MM.1S (cell line): Measurements from ENCODE around the gene HPS6.

Experiments used
- DNase-seq: peaks from one replicate; pipeline ENCODE4 v3.0.0-alpha.2; 2015
- H2AFZ ChIP-seq: fragments of 300-600 bp; sonication (generic); 2 replicates; pipeline ENCODE4 v1.6.0; 2016; ENCODE audit warnings: antibody characterized with exemption, low read length
- H3F3A ChIP-seq: fragments of 300-600 bp; sonication (generic); 2 replicates; pipeline ENCODE4 v1.6.1; 2016; ENCODE audit warnings: mild to moderate bottlenecking, antibody characterized with exemption, low read length, moderate library complexity, mixed read lengths; ENCODE audit not compliant: insufficient read depth
- H3K27ac ChIP-seq: fragments of 300-600 bp; sonication (generic); 2 replicates; pipeline ENCODE4 v1.5.1; 2016; ENCODE audit warnings: mild to moderate bottlenecking, low read length
- H3K27me3 ChIP-seq: fragments of 300-600 bp; sonication (generic); replicated peaks from 2 replicates; pipeline ENCODE4 v1.6.0; 2016; ENCODE audit warnings: low read length; ENCODE audit not compliant: insufficient read depth
- H3K36me3 ChIP-seq: fragments of 300-600 bp; sonication (generic); replicated peaks from 2 replicates; pipeline ENCODE4 v1.6.1; 2016; ENCODE audit warnings: mild to moderate bottlenecking, low read length, mixed read lengths; ENCODE audit not compliant: insufficient read depth
- H3K4me1 ChIP-seq: fragments of 300-600 bp; sonication (generic); 2 replicates; pipeline ENCODE4 v1.6.1; 2016; ENCODE audit warnings: low read length, mixed read lengths
- H3K4me2 ChIP-seq: fragments of 300-600 bp; sonication (generic); 2 replicates; pipeline ENCODE4 v1.6.0; 2016; ENCODE audit warnings: low read depth, low read length
- H3K4me3 ChIP-seq: fragments of 300-600 bp; sonication (generic); 2 replicates; pipeline ENCODE4 v1.5.1; 2016; ENCODE audit warnings: low read length, mixed read lengths
- H3K79me2 ChIP-seq: fragments of 300-600 bp; sonication (generic); 2 replicates; pipeline ENCODE4 v1.6.1; 2016; ENCODE audit warnings: mixed run types, low read length, mixed read lengths
- H3K9ac ChIP-seq: fragments of 300-600 bp; sonication (generic); 2 replicates; pipeline ENCODE4 v1.6.1; 2016; ENCODE audit warnings: low read length, mixed read lengths
- H3K9me2 ChIP-seq: fragments of 300-600 bp; sonication (generic); replicated peaks from 2 replicates; pipeline ENCODE4 v1.6.1; 2016; ENCODE audit warnings: mild to moderate bottlenecking, low read length, mixed read lengths; ENCODE audit not compliant: insufficient read depth
- H3K9me3 ChIP-seq: fragments of 300-600 bp; sonication (generic); replicated peaks from 2 replicates; pipeline ENCODE4 v1.6.1; 2016; ENCODE audit warnings: mild to moderate bottlenecking, low read length, mixed read lengths; ENCODE audit not compliant: insufficient read depth
- H4K20me1 ChIP-seq: fragments of 300-600 bp; sonication (generic); 2 replicates; pipeline ENCODE4 v1.6.1; 2016; ENCODE audit warnings: mild to moderate bottlenecking, low read length, moderate library complexity, mixed read lengths; ENCODE audit not compliant: insufficient read depth
- EZH2 ChIP-seq: fragments of 300-600 bp; sonication (generic); optimal IDR thresholded peaks from 2 replicates; pipeline ENCODE3; 2017; ENCODE audit warnings: low read depth, mild to moderate bottlenecking, antibody characterized with exemption, low read length, mixed read lengths
- EZH2phosphoT487 ChIP-seq: fragments of 300-600 bp; sonication (generic); IDR thresholded peaks from 2 replicates; pipeline ENCODE4 v1.6.1; 2018; ENCODE audit warnings: antibody characterized with exemption, low read length
- TF ChIP-seq, protein P1 (sequence below): fragments of 300-600 bp; sonication (generic); IDR thresholded peaks from 2 replicates; pipeline ENCODE4 v1.5.1; 2016; ENCODE audit warnings: antibody characterized with exemption, low read length, mixed read lengths

The HPS6 gene

DNA sequence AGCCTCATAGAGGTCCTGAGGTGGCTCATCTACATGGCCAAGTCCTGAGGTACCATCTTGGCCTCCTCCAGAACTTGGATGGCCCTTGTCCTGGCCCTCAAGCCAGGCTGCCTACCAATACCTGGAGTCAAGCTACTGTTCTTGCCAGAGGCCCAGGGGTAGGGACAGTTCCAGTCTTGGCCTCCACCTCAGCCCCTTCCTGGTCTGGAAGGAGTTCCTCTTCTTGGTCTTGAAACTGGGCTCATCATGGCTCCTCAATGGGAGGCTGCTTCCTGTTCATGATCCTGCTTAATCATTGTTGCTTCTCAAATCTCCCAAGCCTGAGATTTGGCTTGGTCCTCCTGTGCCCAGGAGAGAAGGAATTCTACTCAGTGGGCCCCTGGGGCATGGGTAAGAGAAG is 3.9 kb downstream of the HPS6 start:
- Histone ChIP-seq H3K9ac (no peak overlapping the region), H3K9me2 (no peaks in the 10 kb centered on the region), H3K4me2 (no peak overlapping the region), H3K27ac (no peak overlapping the region), H2AFZ (no peak overlapping the region), H3K79me2 (peaks cover 28% of the 10 kb centered on the region), H3K9me3 (no peaks in the 10 kb centered on the region), H4K20me1 (no peaks in the 10 kb centered on the region), H3K4me3 (no peak overlapping the region), H3K4me1 (peaks cover 9% of the 10 kb centered on the region; the same call in 1 of the 2 replicates), H3F3A (0 out of 2 replicates have a peak, but pooled peaks cover 8% of the 10 kb centered on the region), H3K36me3 (no peaks in the 10 kb centered on the region), H3K27me3 (no peaks in the 10 kb centered on the region)
- TF ChIP-seq EZH2phosphoT487, result no peak
- TF ChIP-seq, protein P1, sequence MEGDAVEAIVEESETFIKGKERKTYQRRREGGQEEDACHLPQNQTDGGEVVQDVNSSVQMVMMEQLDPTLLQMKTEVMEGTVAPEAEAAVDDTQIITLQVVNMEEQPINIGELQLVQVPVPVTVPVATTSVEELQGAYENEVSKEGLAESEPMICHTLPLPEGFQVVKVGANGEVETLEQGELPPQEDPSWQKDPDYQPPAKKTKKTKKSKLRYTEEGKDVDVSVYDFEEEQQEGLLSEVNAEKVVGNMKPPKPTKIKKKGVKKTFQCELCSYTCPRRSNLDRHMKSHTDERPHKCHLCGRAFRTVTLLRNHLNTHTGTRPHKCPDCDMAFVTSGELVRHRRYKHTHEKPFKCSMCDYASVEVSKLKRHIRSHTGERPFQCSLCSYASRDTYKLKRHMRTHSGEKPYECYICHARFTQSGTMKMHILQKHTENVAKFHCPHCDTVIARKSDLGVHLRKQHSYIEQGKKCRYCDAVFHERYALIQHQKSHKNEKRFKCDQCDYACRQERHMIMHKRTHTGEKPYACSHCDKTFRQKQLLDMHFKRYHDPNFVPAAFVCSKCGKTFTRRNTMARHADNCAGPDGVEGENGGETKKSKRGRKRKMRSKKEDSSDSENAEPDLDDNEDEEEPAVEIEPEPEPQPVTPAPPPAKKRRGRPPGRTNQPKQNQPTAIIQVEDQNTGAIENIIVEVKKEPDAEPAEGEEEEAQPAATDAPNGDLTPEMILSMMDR, result no peak
- no peak for TF ChIP-seq EZH2
- no peak for DNase-seq

GRCh38 chr10:102072673-102073527 is 7.8 kb downstream of the HPS6 start:
- Histone ChIP-seq H3K9me3 (no peaks in the 10 kb centered on the region), H3K27ac (no peak overlapping the region), H3F3A (0 out of 2 replicates have a peak, but pooled peaks cover 5% of the 10 kb centered on the region), H2AFZ (no peak overlapping the region), H3K9ac (no peak overlapping the region), H3K4me3 (no peak overlapping the region), H3K9me2 (no peaks in the 10 kb centered on the region), H3K79me2 (peaks cover 3% of the 10 kb centered on the region; the same call in 1 of the 2 replicates), H3K4me1 (no peaks in the 10 kb centered on the region), H3K36me3 (no peaks in the 10 kb centered on the region), H4K20me1 (no peaks in the 10 kb centered on the region), H3K4me2 (no peak overlapping the region), H3K27me3 (no peaks in the 10 kb centered on the region)
- peak; percentile 71 for DNase-seq
- TF ChIP-seq, protein P1, result peak; percentile 96
- TF ChIP-seq EZH2 (no peak), EZH2phosphoT487 (no peak)

GRCh38 chr10:102083541-102083940 is 18.4 kb downstream of the HPS6 start:
- TF ChIP-seq EZH2 (no peak), EZH2phosphoT487 (no peak)
- TF ChIP-seq, protein P1, result no peak
- no peaks in the 10 kb centered on the region for H3K36me3 ChIP-seq
- H3K27ac ChIP-seq, result no peak overlapping the region

More at GRCh38 chr10:102083541-102083940, 18.4 kb downstream of the HPS6 start:
- H3K79me2 ChIP-seq, result no peaks in the 10 kb centered on the region
- no peaks in the 10 kb centered on the region for H4K20me1 ChIP-seq
- H3K4me1 ChIP-seq, result no peaks in the 10 kb centered on the region
- H3K4me3 ChIP-seq, result no peak overlapping the region
- H3K9ac ChIP-seq, result no peak overlapping the region
- H2AFZ ChIP-seq, result no peak overlapping the region
- H3K9me2 ChIP-seq, result no peaks in the 10 kb centered on the region
- no peak overlapping the region for H3K4me2 ChIP-seq
- H3K27me3 ChIP-seq, result no peaks in the 10 kb centered on the region
- DNase-seq, result no peak
- H3F3A ChIP-seq, result no peaks in the 10 kb centered on the region
- no peaks in the 10 kb centered on the region for H3K9me3 ChIP-seq
